ENCODE measurements around the gene OR6C76.
"Not testable (repeated sequence)": the region's sequence is repeated elsewhere in the genome, so short reads cannot be mapped to it uniquely, and the experiment has no call there.

The OR6C76 gene

GRCh38 chr12:55425954-55426353, at the start of gene OR6C76:
Gene OR6C76 (plus strand): TSS chr12:55426254. CDS start chr12:55426254, 0 bp downstream.
- DNase-seq (ENCODE audit: low spot score), result no peak

- no peak for DNase-seq (ENCODE audit: low spot score)
Measured at GRCh38 chr12:55385891-55386290, 40.2 kb upstream of the OR6C76 start.

DNA sequence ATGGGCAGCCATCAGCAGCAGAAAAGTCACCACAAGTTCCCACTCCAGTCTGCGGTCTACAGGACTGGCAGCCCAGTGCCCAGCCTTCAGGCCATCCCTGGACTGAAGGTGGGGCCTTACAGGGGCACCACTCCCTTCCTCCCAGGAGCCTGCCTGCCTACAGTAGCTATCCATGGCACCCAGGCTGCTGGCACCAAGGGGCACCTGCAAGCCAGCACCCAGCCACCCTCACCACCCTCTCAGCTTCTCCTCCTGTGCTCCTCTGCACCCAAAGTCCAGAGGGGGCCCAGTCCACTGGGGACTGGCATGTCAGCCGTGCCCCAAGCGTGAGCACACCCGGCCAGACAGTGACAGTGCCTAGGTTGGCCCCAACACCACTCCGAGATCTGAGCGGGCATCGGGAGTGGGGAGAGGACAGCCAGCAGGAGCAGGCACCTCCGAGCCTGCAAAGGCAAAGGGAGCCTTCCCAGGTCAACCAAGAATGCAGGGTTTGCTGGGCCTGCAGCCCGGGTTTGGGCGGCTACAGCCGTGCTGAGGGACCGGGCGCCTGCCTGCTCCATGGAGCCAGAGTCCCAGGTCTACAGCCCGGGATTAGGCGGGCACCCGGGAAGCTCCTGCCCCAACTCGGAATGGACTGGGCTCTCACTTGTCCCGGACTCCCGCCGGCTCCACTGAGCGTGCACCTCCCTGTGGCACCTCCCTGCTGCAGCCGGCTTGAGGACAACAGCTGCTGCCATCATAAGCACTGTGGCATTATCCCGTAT, 33.8 kb upstream of the OR6C76 start:
- no peak for DNase-seq (ENCODE audit: low spot score)

DNA sequence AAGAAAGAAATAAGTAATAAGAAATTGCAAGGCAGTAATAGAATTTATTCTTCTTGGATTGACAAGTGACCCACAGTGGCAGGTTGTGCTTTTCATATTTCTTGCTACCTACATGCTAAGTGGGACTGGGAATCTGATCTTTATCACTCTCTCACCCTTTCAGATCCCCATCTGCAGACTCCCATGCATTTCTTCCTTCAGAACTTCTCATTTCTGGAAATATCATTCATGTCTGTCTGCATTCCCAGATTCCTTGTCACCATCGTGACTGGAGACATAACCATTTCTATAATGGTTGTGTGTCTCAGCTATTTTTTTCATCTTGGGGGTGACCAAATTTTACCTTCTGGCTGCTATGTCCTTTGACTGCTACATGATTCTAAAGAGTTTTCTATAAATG, 29.7 kb upstream of the OR6C76 start:
- DNase-seq (ENCODE audit: low spot score), result no peak

DNA sequence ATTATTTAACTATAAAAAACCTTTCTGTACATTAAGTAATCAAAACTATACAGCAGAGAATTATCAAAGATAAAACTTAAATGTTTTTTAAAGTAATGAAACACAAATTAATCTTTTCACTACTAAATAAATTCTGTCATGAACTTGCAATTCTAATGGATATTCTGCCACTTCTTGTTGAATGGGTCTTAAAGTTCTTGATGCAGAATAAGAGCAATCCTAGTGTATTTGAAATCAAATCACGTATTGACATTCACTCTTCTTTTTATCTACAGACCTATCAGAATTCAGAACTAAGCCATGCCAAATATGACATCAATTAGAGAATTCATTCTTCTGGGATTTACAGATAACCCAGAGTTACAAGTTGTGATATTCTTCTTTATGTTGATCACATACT, 25.8 kb upstream of the OR6C76 start, which contains the start of gene OR6C65:
TSS of gene OR6C65 (plus strand) at position 301 of the 400 bp plus-strand sequence. CDS start at position 301, 0 bp downstream.
- no peak for DNase-seq (ENCODE audit: low spot score)

DNA sequence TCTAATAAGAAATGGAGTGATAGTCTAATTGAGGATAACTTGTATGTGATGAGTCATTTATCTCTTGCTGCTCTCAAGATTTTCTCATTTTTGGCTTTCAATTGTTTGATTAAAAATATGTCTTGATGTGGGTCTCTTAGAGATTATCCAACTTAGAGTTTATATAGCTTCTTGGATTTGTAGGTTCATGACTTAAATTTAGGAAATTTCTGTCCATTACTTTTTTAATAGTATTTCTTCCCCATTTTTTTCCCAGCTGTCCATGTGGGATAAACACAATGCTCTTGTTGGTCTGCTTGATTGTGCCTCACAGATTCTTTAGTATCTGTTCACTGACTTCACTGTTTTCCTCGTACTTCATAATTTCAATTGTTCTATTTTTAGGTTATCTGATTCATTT, 18.2 kb upstream of the OR6C76 start:
- DNase-seq (ENCODE audit: low spot score), result no peak

DNA sequence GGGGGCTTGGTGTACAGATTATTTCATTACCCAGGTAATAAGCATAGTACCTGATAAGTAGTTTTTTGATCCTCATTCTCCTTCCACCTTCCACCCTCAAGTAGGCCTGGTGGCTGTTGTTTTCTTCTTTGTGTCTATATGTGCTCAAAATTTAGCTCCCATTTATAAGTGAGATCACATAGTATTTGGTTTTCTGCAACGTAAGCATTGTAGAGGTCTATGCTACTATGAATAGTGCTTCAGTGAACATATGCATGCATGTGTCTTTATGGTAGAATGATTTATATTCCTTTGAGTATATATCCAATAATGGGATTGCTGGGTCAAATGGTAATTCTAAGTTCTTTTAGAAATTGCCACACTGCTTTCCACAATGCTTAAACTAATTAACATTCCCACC, 16.9 kb upstream of the OR6C76 start:
- not testable (repeated sequence) for DNase-seq (ENCODE audit: low spot score)

- not testable (repeated sequence) for DNase-seq (ENCODE audit: low spot score)
Measured at GRCh38 chr12:55412138-55412537, 13.9 kb upstream of the OR6C76 start.

DNA sequence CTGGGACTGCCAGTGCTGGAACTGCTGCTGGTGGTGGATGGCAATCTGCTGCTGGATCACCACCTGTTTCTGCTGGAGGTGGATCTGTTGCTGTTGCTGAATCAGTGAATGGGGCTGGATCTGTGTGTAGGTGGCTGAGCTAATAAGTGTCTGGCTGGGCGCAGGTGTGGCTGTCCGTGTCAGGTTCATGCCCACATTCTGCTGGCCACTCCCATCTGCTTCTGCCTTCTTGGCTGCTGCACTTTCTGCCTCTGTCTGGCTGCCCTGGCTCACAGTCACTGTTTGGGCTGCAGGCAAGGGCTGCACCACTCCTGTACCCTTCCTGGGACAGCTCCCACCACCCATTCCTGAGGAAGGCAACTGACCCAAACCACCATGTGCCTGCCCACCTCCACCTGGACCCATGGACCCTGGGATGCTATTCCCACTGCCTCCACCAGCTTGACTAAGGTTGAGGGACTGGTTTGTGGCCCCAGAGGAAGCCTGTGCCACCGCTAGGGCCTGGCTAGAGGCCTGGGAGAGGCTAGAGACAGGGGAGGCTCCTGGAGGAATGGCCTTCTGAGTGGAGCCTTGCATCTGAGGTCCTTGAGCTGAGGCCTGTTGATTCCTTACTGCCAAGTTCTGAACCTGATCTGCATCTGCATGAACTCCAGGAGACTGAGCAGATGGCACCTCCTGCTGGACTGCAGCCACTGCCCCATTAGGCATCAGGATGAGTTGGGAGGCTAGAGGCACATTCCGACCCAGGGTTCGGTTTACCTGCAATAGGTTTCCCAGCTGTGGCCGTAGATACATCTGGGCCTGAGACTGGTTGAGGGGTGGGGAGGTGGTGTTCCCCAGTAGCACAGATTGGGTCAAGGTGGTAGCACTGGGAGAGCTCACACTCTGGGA, 12.3 kb upstream of the OR6C76 start:
- DNase-seq (ENCODE audit: low spot score), result not testable (repeated sequence)

DNA sequence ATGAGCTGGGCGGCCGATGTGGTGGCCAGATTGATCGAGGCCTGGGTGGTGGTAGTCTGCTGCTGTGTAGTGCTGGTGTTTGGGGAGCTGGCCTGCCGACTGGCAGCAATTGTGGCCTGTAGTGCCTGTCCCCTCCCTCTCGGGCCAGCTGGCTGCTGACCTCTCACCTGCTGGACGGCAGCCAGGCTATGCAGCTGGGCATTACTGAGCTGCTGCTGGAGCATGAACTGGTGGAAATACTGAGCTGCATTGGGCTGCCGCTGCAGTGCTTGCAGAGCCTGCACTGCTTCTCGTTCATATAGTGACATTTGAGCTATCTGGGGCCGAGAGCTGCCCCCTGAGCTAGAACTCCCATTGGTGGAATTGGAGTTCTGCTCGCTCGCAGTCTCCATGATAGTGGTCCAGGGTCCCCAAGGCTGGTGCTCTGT, 11.6 kb upstream of the OR6C76 start:
- not testable (repeated sequence) for DNase-seq (ENCODE audit: low spot score)

DNA sequence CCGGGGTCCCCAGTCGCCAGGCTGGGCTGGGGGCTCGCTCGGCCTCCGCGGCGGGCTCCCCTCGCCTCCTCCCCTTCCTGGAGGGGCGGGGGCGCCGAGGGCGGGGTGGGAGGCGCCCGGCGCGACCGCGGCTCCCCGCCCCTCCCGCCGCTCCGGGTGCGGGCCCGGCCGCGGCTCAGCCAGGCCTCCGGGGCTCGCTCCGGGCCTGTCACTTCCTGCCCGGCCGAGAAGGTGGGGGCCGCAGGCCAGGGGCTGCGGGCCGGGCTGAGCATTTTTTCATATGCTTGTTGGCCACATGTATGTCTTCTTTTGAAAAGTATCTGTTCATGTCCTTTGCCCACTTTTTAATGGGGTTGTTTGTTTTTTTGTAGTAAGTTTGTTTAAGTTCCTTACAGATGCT, 11.2 kb upstream of the OR6C76 start:
- not testable (repeated sequence) for DNase-seq (ENCODE audit: low spot score)

DNA sequence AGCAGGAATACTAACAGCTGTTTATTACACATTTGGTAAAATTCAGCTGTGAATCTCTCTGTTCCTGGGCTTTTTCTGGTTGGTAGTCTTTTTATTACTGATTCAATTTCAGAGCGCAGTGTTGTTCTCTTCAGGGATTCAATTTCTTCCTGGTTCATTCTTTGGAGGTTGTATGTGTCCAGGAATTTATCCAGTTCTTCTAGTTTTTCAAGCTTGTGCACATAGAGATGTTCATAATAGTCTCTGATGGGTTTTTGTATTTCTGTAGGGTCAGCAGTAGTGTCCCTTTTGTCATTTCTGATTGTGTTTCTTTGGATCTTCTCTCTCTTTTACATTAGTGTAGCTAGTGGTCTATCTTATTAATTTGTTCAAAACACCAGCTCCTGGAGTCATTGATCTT, 9.1 kb upstream of the OR6C76 start:
- no peak for DNase-seq (ENCODE audit: low spot score)

GRCh38 chr12:55420307-55420962, 5.6 kb upstream of the OR6C76 start:
- no peak for DNase-seq (ENCODE audit: low spot score)

- no peak for DNase-seq (ENCODE audit: low spot score)
Measured at GRCh38 chr12:55428331-55429243, 2.5 kb downstream of the OR6C76 start.

- not testable (repeated sequence) for DNase-seq (ENCODE audit: low spot score)
Measured at GRCh38 chr12:55441233-55441632, 15.2 kb downstream of the OR6C76 start.

DNA sequence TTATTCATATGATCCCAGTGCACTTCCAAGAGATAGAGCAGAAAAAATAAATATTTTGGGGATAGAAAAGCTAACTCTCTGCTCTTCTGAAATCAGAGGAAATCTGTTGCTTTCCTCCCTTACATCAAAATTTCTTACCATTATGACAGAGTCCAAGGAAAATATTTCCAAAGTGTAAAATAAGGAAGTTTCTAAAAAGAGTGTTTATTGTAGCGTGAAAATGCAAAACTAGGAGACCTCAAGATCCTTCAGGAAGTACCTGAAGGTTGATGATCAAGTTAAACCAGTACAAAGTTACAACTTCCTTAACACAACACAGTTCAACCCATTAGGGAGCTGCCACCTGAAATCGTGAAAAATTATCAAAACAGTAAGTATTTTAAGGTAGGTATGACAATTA, 17.7 kb downstream of the OR6C76 start, which contains the start of gene OR6C2:
TSS of gene OR6C2 (plus strand) at position 301 of the 400 bp plus-strand sequence. CDS start 8,138 bp downstream, outside the sequence.
- DNase-seq (ENCODE audit: low spot score), result no peak

DNA sequence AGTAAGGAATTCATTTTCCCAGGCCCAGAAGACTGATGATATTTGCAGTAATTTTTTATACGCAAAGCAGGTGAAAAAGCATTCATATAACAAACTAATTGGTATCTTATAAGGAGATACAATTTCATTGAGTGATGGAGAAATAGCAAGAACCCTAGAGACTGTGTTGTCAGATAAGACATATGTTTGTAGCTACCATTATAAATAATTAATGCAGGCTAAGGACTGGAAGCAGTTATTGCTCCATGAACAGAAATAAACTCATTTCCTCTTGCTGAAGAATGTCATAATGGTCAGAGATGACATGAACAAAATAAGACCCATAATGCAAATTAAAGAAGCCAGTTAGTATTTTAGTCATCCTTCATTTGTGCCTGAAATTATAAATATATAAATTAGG, 19.3 kb downstream of the OR6C76 start:
- DNase-seq (ENCODE audit: low spot score), result no peak

DNA sequence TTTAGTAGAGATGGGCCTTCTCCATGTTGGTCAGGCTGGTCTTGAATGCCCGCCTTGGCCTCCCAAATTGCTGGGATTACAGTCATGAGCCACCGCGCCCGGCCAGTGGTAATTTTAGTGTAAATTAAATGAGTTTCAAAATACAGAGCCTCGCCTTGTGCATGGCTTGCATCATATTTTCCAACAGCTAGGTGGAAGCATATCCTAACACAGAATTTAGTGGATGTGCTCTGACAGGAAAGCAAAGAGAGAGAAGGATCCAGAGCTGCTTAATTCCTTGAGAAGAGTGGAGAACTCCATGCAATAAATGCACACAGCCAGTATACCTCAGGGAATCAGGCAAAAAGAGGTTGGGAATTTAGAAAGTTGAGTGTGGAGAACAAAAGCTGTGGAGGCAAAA, 20.3 kb downstream of the OR6C76 start:
- no peak for DNase-seq (ENCODE audit: low spot score)

DNA sequence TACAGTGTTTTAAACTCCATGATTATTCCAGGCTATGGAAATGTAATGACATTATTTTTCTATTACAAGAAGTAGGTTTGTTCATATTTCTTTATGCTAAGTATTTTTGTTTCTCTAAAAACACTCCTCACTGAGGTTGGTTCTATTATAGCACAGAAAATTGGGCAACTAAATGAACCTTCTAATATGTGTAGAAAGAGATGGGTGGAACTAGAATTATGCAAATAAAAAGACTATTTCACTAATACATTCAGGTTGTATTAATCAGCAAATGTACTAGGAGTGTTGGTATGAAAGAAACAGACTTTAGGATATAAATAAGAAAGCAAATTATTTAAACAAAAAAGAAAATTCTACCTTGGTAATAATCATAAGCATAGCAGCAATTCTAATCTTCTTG, 22.8 kb downstream of the OR6C76 start:
- no peak for DNase-seq (ENCODE audit: low spot score)

DNA sequence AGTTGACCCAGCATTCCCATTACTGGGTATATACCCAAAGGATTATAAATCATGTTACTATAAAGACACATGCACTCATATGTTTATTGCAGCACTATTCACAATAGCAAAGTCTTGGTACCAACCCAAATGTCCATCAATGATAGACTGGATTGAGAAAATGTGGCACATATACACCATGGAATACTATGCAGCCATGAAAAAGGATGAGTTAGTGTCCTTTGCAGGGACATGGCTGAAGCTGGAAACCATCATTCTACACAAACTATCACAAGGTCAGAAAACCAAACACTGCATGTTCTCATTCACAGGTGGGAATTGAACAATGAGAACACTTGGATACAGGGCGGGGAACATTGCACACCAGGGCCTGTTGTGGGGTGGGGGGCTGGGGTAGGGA, 38.9 kb downstream of the OR6C76 start:
- not testable (repeated sequence) for DNase-seq (ENCODE audit: low spot score)

DNA sequence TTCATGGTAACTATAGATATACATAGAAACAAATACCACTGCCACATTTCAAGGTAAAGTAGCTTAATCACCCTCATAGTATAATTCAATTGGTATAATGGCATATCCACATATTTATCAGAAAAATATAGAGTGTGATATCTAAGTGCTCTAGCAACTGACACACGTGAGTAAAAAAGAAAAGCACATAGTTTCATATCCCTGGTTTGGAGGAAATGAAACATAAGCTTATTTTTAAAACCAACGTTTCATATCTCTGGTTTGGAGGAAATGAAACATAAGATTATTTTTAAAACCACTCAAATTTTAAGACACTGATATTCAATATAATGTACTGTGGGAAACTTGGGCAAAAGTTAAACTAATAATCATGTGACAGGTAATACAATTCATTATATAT, 41.8 kb downstream of the OR6C76 start:
- no peak for DNase-seq (ENCODE audit: low spot score)
